Activated B cell treated with CpG ODN at 0.5 μM for 24 hours (primary cell): Measurements from ENCODE around the gene EML3. TPM values are rescaled to one million over a fixed set of nuclear protein-coding genes. Genes with fewer than 3 reads are reported as not detected.
A peak's percentile ranks its signal among the peaks of the same experiment; 100 is the strongest.

Source experiments
- ATAC-seq: fragments of 200-7000 bp; cut with Tn5 transposase; one replicate; pipeline ENCODE4 v1.10.0; 2021; ENCODE audit warnings: low read depth, mild to moderate bottlenecking, moderate library complexity
- CTCF ChIA-PET: fragments of 350-600 bp; sonication (Branson Sonifier 250); formaldehyde crosslinking; loops from one replicate; lab custom pipeline; 2021; ENCODE audit warnings: antibody characterized with exemption; lab: Charles Lee
- POLR2A ChIA-PET: fragments of 350-600 bp; sonication (Branson Sonifier 250); formaldehyde crosslinking; loops from one replicate; lab custom pipeline; 2021; ENCODE audit warnings: antibody characterized with exemption; lab: Charles Lee
- DNase-seq: peaks from one replicate; pipeline ENCODE4 v3.0.0; 2022
- H3K27ac Mint-ChIP-seq: one replicate; pipeline ENCODE4 v1.8.0; 2020; ENCODE audit warnings: mixed read lengths
- H3K27me3 Mint-ChIP-seq: one replicate; pipeline ENCODE4 v1.8.0; 2021; ENCODE audit warnings: mixed read lengths
- H3K36me3 Mint-ChIP-seq: one replicate; pipeline ENCODE4 v1.8.0; 2021; ENCODE audit warnings: low read depth, mixed read lengths
- H3K4me1 Mint-ChIP-seq: one replicate; pipeline ENCODE4 v1.8.0; 2021; ENCODE audit warnings: mixed read lengths
- H3K4me3 Mint-ChIP-seq: one replicate; pipeline ENCODE4 v1.8.0; 2020; ENCODE audit warnings: mild to moderate bottlenecking, mixed read lengths
- H3K9me3 Mint-ChIP-seq: one replicate; pipeline ENCODE4 v1.8.0; 2020; ENCODE audit warnings: mixed read lengths
- intact Hi-C: fragments of 100-400 bp; cut with micrococcal nuclease; formaldehyde crosslinking; loops from one replicate; pipeline ENCODE4 v1.15.1; 2024
- total RNA-seq: library from RNA; stranded (reverse); gene quantifications from 2 replicates; pipeline ENCODE4 v1.2.3, GENCODE V29; 2022
- TF ChIP-seq, protein P1 (sequence below): fragments of 200-600 bp; IDR thresholded peaks from one replicate; pipeline ENCODE4 v1.8.0; 2022; ENCODE audit warnings: antibody characterized with exemption, mild to moderate bottlenecking

The EML3 gene
- total RNA-seq, 1 donor from 2014 or later = 128 TPM

DNA sequence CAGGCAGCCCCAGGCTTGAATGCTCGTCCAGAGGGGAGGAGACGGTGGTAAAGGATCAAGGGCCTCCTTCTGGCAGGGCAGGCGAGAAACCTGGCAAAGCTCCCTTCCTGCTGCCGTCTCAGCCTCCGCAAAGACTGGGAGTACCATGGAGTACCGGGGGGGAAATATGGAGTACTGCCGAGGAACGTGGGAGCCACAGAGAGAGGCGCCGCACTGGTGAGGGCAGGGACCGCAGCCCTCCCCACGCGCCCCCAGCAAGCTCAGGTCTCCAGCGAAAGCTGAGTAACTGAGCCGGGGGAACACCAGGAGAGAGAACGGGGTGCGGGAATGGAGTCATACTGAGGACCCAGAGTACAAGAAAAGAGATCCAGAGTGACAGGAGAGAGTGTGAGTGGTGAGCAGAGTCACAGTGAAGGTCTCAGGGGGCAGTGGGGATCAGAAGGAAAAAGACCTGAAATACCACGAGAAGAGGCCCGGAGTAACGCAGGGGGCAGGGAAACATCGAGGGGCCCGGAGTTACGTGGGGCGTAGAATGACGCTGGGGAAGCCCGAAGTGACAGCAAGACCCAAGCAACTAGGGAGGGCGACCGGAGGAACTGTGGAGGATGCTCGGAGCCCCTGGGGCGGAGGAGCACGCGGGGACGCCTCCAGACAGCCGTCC is 740 bp downstream of the EML3 start:
- TF ChIP-seq, protein P1, sequence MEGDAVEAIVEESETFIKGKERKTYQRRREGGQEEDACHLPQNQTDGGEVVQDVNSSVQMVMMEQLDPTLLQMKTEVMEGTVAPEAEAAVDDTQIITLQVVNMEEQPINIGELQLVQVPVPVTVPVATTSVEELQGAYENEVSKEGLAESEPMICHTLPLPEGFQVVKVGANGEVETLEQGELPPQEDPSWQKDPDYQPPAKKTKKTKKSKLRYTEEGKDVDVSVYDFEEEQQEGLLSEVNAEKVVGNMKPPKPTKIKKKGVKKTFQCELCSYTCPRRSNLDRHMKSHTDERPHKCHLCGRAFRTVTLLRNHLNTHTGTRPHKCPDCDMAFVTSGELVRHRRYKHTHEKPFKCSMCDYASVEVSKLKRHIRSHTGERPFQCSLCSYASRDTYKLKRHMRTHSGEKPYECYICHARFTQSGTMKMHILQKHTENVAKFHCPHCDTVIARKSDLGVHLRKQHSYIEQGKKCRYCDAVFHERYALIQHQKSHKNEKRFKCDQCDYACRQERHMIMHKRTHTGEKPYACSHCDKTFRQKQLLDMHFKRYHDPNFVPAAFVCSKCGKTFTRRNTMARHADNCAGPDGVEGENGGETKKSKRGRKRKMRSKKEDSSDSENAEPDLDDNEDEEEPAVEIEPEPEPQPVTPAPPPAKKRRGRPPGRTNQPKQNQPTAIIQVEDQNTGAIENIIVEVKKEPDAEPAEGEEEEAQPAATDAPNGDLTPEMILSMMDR = no peak
- Mint-ChIP-seq H3K4me3 (peak overlapping the region; percentile 93), H3K27me3 (no peaks in the 10 kb centered on the region), H3K36me3 (peaks cover 51% of the 10 kb centered on the region), H3K27ac (peak overlapping the region; percentile 95), H3K9me3 (no peaks in the 10 kb centered on the region), H3K4me1 (peaks cover 31% of the 10 kb centered on the region)
- ChIA-PET POLR2A (interaction anchor here (0.5 to 5.8 kb wide), 18 partner anchors 9 to 230 kb away, joined by 3 to 63 read pairs (median 8); partner anchors contain the start of genes AHNAK, B3GAT3, C11orf98 and CSKMT), CTCF (interaction anchor here (1.1 to 2.2 kb wide), 5 partner anchors 10 to 187 kb away, joined by 4 to 20 read pairs (median 6); partner anchors contain the start of genes B3GAT3, C11orf98, CSKMT and MTA2)
- no peak for DNase-seq
- peak; percentile 29 for ATAC-seq
- intact Hi-C loops = loop anchor here (1.0 to 5.0 kb wide), 10 partner anchors 10 to 230 kb away; partner anchors contain the start of genes C11orf98, CSKMT, GANAB and INTS5

- ATAC-seq = no peak
- Mint-ChIP-seq H3K4me3 (peak overlapping the region; percentile 93), H3K27ac (peak overlapping the region; percentile 95), H3K36me3 (peaks cover 49% of the 10 kb centered on the region), H3K4me1 (peaks cover 31% of the 10 kb centered on the region), H3K27me3 (no peaks in the 10 kb centered on the region), H3K9me3 (no peaks in the 10 kb centered on the region)
- ChIA-PET CTCF (interaction anchor here (0.6 to 2.2 kb wide), 6 partner anchors 10 to 814 kb away, joined by 3 to 20 read pairs (median 6); partner anchors contain the start of genes B3GAT3, C11orf98, CSKMT and MTA2), POLR2A (interaction anchor here (0.5 to 5.8 kb wide), 20 partner anchors 8 to 230 kb away, joined by 3 to 63 read pairs (median 8); partner anchors contain the start of genes AHNAK, B3GAT3, C11orf98 and CSKMT)
- intact Hi-C loops = loop anchor here (5.0 kb wide), 1 partner anchor 231 kb away; no protein-coding TSS in a partner anchor
- DNase-seq = no peak
- TF ChIP-seq, protein P1 = no peak
These were observed 1.5 kb downstream of the EML3 start for GRCh38 chr11:62610814-62611704.

- peak overlapping the region; percentile 46 for H3K27ac Mint-ChIP-seq
- no peaks in the 10 kb centered on the region for H3K9me3 Mint-ChIP-seq
- H3K27me3 Mint-ChIP-seq = no peaks in the 10 kb centered on the region
- ChIA-PET POLR2A (interaction anchor here (0.5 to 5.8 kb wide), 11 partner anchors 7 to 208 kb away, joined by 3 to 63 read pairs (median 5); partner anchors contain the start of genes B3GAT3, C11orf98, CSKMT and EEF1G), CTCF (interaction anchor here (2.2 kb wide), 1 partner anchor 186 kb away, joined by 6 read pairs; no protein-coding TSS in a partner anchor)
- H3K4me1 Mint-ChIP-seq = peaks cover 31% of the 10 kb centered on the region
- H3K4me3 Mint-ChIP-seq = peak overlapping the region; percentile 93
- intact Hi-C loops = loop anchor here (5.0 kb wide), 1 partner anchor 232 kb away; no protein-coding TSS in a partner anchor
- TF ChIP-seq, protein P1 = no peak
- ATAC-seq = no peak
- peaks cover 54% of the 10 kb centered on the region for H3K36me3 Mint-ChIP-seq
- no peak for DNase-seq
These were observed 2.2 kb downstream of the EML3 start for GRCh38 chr11:62610403-62610802.

- Mint-ChIP-seq H3K4me3 (no peak overlapping the region), H3K27ac (no peak overlapping the region), H3K36me3 (peaks cover 55% of the 10 kb centered on the region), H3K4me1 (peaks cover 31% of the 10 kb centered on the region), H3K27me3 (no peaks in the 10 kb centered on the region), H3K9me3 (no peaks in the 10 kb centered on the region)
- no peak for ATAC-seq
- TF ChIP-seq, protein P1 = no peak
- ChIA-PET CTCF (interaction anchor here (1.1 to 1.3 kb wide), 2 partner anchors 17 to 184 kb away, joined by 3 to 4 read pairs; partner anchors contain the start of gene TUT1), POLR2A (interaction anchor here (0.9 to 5.5 kb wide), 5 partner anchors 9 to 44 kb away, joined by 3 to 63 read pairs (median 5); partner anchors contain the start of genes B3GAT3, INTS5 and TUT1)
- DNase-seq = no peak
- intact Hi-C loops = no loop called here
These were observed 3.8 kb downstream of the EML3 start for GRCh38 chr11:62608776-62609175.
